ENCODE measurements around the gene NCOA1. TPM values are rescaled to one million over a fixed set of nuclear protein-coding genes. Genes with fewer than 3 reads are reported as not detected.

Gene NCOA1
- total and polyA plus RNA-seq, 2 experiments from 2014 or later, result 32.5 to 51.7 TPM

GRCh38 chr2:24511894-24512293 lies 20.8 kb downstream of the NCOA1 start:
- Histone ChIP-seq H3K79me2 (peaks cover 93% of the 10 kb centered on the region), H2AFZ (no peak overlapping the region), H3K36me3 (replicated peaks; ENCODE audit: insufficient read depth, low read depth) (no peaks in the 10 kb centered on the region), H3K9me2 (replicated peaks; ENCODE audit: insufficient read depth) (no peaks in the 10 kb centered on the region), H3K9me3 (ENCODE audit: low read depth) (no peaks in the 10 kb centered on the region), H3K4me2 (peak overlapping the region; percentile 14), H3K4me1 (ENCODE audit: insufficient read depth) (peaks cover 18% of the 10 kb centered on the region), H3K27me3 (no peaks in the 10 kb centered on the region), H4K20me1 (ENCODE audit: insufficient read depth, poor library complexity, severe bottlenecking) (peaks cover 65% of the 10 kb centered on the region), H3K27ac (no peak overlapping the region), H3K4me3 (no peak overlapping the region)
- no peak for DNase-seq (ENCODE audit: low spot score)
- no peak for TF ChIP-seq EZH2 (IDR thresholded peaks at IDR 0.05; ENCODE audit: borderline replicate concordance)
- no peak for TF ChIP-seq EZH2phosphoT487 (IDR thresholded peaks at IDR 0.05; ENCODE audit: low read depth, severe bottlenecking, unreplicated experiment)
- TF ChIP-seq CTCF (IDR thresholded peaks at IDR 0.05; ENCODE audit: poor library complexity), result no peak
- WGBS (ENCODE audit: low lambda C conversion rate, missing lambda C conversion rate), result 86% methylated on average over 3 of the region's 3 CpGs

- Histone ChIP-seq H3K4me3 (no peak overlapping the region), H3K27ac (no peak overlapping the region), H3K27me3 (no peaks in the 10 kb centered on the region), H3K36me3 (replicated peaks; ENCODE audit: insufficient read depth, low read depth) (no peaks in the 10 kb centered on the region), H3K4me1 (ENCODE audit: insufficient read depth) (peaks cover 18% of the 10 kb centered on the region), H3K79me2 (peaks cover 92% of the 10 kb centered on the region), H2AFZ (no peak overlapping the region), H3K4me2 (peak overlapping the region; percentile 14), H3K9me2 (replicated peaks; ENCODE audit: insufficient read depth) (no peaks in the 10 kb centered on the region), H4K20me1 (ENCODE audit: insufficient read depth, poor library complexity, severe bottlenecking) (peaks cover 62% of the 10 kb centered on the region), H3K9me3 (ENCODE audit: low read depth) (no peaks in the 10 kb centered on the region)
- no peak for DNase-seq (ENCODE audit: low spot score)
- TF ChIP-seq CTCF (IDR thresholded peaks at IDR 0.05; ENCODE audit: poor library complexity) (no peak), EZH2phosphoT487 (IDR thresholded peaks at IDR 0.05; ENCODE audit: low read depth, severe bottlenecking, unreplicated experiment) (no peak), EZH2 (IDR thresholded peaks at IDR 0.05; ENCODE audit: borderline replicate concordance) (no peak)
- 52% methylated on average over 2 of the region's 2 CpGs for WGBS (ENCODE audit: low lambda C conversion rate, missing lambda C conversion rate)
Observed at GRCh38 chr2:24512404-24512803, 21.4 kb downstream of the NCOA1 start.

GRCh38 chr2:24512831-24513230 lies 21.8 kb downstream of the NCOA1 start:
- Histone ChIP-seq H3K27me3 (no peaks in the 10 kb centered on the region), H3K79me2 (peaks cover 91% of the 10 kb centered on the region), H3K4me2 (peak overlapping the region; percentile 14), H3K36me3 (replicated peaks; ENCODE audit: insufficient read depth, low read depth) (no peaks in the 10 kb centered on the region), H4K20me1 (ENCODE audit: insufficient read depth, poor library complexity, severe bottlenecking) (peaks cover 61% of the 10 kb centered on the region), H3K4me3 (no peak overlapping the region), H3K9me2 (replicated peaks; ENCODE audit: insufficient read depth) (no peaks in the 10 kb centered on the region), H3K27ac (no peak overlapping the region), H2AFZ (no peak overlapping the region), H3K9me3 (ENCODE audit: low read depth) (no peaks in the 10 kb centered on the region), H3K4me1 (ENCODE audit: insufficient read depth) (peaks cover 18% of the 10 kb centered on the region)
- WGBS (ENCODE audit: low lambda C conversion rate, missing lambda C conversion rate), result 81% methylated on average over 6 of the region's 6 CpGs
- no peak for DNase-seq (ENCODE audit: low spot score)
- TF ChIP-seq EZH2 (IDR thresholded peaks at IDR 0.05; ENCODE audit: borderline replicate concordance) (no peak), EZH2phosphoT487 (IDR thresholded peaks at IDR 0.05; ENCODE audit: low read depth, severe bottlenecking, unreplicated experiment) (no peak), CTCF (IDR thresholded peaks at IDR 0.05; ENCODE audit: poor library complexity) (no peak)
